Measurements from ENCODE around the gene LIPC. TPM values are rescaled to one million over a fixed set of nuclear protein-coding genes. Genes with fewer than 3 reads are reported as not detected.

The LIPC gene
- total and polyA plus RNA-seq, 2 experiments from 2014 or later, result not detected

- TF ChIP-seq ZNF462 (CRISPR knock-in tag; IDR thresholded peaks at IDR 0.05), result no peak
- TF ChIP-seq EZH2 (IDR thresholded peaks at IDR 0.05; ENCODE audit: low read depth, unreplicated experiment), result no peak
- no peak for TF ChIP-seq REST (IDR thresholded peaks at IDR 0.05; ENCODE audit: unreplicated experiment)
- no peak for TF ChIP-seq NANOG (IDR thresholded peaks at IDR 0.05; ENCODE audit: borderline replicate concordance)
- TF ChIP-seq STAT1 (IDR thresholded peaks at IDR 0.05; ENCODE audit: unreplicated experiment), result no peak
Observed at GRCh38 chr15:58427987-58428386, 3.8 kb upstream of the LIPC start (continued).

GRCh38 chr15:58430224-58430787, 1.5 kb upstream of the LIPC start:
- H3K9me2 ChIP-seq (ENCODE audit: insufficient read depth), result no peaks in the 10 kb centered on the region
- TF ChIP-seq ZNF462 (CRISPR knock-in tag; IDR thresholded peaks at IDR 0.05), result no peak

More at GRCh38 chr15:58430224-58430787, 1.5 kb upstream of the LIPC start:
- no peaks in the 10 kb centered on the region for H3F3A ChIP-seq (replicated peaks; ENCODE audit: low read depth)
- no peak for DNase-seq (ENCODE audit: low spot score)
- Mint-ChIP-seq H3K9me3 (no peaks in the 10 kb centered on the region), H3K36me3 (ENCODE audit: low read depth) (no peaks in the 10 kb centered on the region), H3K4me1 (peaks cover 10% of the 10 kb centered on the region; the same call in 2 of the 3 replicates), H3K27me3 (ENCODE audit: insufficient read depth, low read depth, poor library complexity) (peaks cover 3% of the 10 kb centered on the region), H3K4me3 (no peak overlapping the region), H3K27ac (no peak overlapping the region)
- H2AFZ ChIP-seq, result no peak overlapping the region
- no peaks in the 10 kb centered on the region for H3K79me2 ChIP-seq (replicated peaks; ENCODE audit: insufficient read depth)
- no peaks in the 10 kb centered on the region for H4K20me1 ChIP-seq (replicated peaks; ENCODE audit: insufficient read depth)
- H3K36me3 ChIP-seq (ENCODE audit: insufficient read depth), result no peaks in the 10 kb centered on the region
- no peaks in the 10 kb centered on the region for H3K4me1 ChIP-seq (ENCODE audit: insufficient read depth)
- no peak overlapping the region for H3K4me2 ChIP-seq
- no peak for ATAC-seq
- H3K27me3 ChIP-seq (ENCODE audit: insufficient read depth), result no peaks in the 10 kb centered on the region
- no peak overlapping the region for H3K4me3 ChIP-seq
- H3K27ac ChIP-seq (ENCODE audit: low read depth), result no peak overlapping the region
